G401.6 (cell line): Measurements from ENCODE around the gene SFT2D2.
"Not testable (repeated sequence)": the region's sequence is repeated elsewhere in the genome, so short reads cannot be mapped to it uniquely, and the experiment has no call there.

ENCODE experiments used
- FAIRE-seq: peaks from 2 replicates; lab custom pipeline; 2012; peaks lifted over from hg19 to GRCh38; lab: Jason Lieb, UNC

Gene SFT2D2

DNA sequence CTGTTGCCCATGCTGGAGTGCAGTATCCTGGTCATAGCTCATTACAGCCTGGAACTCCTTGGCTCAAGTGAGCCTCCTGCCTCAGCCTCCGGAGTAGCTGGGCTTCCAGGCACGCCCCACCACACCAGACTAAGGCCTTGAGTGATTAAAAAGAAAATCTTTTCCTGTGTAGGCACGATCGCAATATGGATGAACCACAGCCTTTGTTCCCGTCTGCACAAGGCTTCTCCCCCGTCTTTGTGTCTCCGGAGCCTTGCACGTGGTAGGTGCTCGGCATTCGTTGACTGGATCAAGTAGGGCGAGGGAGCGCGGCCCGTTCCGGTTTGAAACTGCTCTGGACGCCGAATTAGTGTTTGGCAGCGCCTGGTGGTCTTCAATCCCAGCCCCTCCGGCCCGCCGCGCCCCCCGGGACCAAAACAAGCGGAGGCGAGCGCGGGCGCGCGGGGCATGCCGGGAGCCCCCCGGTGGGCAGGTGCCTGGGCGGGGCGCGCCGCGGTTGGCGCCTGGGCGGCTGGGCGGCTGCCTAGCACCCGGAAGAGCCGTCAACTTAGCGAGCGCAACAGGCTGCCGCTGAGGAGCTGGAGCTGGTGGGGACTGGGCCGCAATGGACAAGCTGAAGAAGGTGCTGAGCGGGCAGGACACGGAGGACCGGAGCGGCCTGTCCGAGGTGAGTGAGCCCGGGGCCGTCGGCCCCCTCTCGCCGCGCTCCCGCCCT lies at the start of gene SFT2D2:
TSS of gene SFT2D2 (plus strand) at position 529 of the 715 bp plus-strand sequence. CDS start at position 605, 76 bp downstream.
- FAIRE-seq = no peak

DNA sequence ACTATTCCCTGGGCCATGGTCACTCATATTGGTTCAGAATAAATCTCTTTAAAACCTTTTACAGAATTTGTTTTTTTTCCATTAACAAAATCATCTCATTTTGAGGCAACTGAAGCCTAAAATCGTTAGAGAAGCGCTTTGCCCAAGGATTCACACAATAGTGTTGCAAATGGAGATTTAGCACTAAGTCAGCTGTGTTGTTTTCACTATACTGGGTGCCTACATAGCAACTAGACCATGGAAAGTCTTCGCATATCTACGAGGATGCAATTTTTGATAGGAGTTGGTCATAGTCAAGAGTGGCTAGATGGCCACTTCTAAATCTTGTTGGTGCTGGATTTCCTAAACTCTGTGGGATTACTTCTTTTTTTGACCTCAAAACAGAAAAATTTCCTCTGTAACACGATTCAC lies 47.6 kb upstream of the SFT2D2 start:
- no peak for FAIRE-seq

DNA sequence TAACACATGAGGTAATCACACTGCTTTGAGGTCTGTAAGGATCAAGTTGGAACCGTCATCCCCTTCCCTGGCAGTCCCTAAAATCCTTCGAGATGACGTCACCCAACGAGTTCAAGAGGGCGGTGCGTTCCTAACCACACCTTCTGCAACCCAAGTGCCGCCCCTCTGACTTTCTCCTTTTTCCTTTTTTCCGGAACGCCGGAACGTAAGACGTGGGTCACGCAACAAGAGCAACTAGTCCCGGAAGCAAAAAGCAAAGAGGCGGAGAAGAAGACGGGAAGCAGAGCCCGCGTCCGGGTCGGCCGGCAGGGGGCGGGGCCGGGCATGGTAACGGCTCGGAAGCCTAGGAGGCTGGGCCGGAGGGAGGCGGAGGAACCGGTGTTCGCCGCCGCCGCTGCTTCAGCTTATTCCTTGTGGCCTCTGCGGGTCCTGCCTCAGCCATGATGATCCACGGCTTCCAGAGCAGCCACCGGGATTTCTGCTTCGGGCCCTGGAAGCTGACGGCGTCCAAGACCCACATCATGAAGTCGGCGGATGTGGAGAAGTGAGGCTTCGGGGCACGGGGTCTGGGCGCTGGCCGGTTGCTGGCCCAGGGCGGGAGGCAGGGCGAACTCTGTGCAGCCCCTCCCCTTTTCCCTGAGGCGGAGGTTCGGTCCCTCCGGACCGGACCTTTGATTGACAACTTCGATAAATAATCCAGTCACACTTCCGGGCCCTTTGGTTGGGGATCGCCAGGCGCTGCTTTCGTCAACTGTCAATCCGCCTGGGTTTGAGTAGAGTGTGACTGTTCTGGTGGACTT lies 47.0 kb upstream of the SFT2D2 start, which contains the start of gene TIPRL:
TSS of gene TIPRL (plus strand) at position 325 of the 800 bp plus-strand sequence. CDS start at position 441, 116 bp downstream.
- peak; percentile 98 for FAIRE-seq

DNA sequence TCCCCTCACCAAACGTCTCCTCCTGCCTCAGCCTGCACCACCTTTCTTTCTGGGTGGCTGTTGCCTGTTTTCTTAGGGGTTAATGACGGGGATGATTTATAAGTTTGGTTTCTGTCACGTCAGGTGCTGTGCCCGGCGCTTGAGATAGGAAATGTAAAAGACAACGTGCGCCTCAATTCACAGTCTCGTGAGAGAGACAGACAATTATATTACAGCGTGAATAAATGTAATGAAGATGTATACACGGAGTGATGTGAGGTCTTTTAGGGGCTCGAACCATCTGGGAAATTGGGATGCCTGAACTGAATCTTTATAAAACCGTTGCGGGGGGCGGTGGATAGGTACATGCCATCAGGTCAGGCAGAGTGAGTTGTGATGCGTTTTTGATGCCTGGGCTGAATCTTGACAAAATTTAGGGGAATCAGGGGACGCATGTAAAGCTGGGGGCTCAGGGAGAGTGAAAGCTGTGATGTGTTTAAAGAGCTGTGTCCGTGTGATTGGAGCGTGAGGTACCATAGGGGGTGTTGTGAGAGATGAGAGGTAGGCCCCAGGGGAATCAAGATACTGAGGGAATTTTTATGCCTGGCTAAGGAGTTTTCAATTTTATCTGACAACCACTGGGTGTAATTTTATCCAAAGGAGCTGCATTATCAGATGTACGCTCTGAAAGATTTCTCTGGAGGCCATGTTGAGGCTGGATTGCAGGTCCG lies 46.2 kb upstream of the SFT2D2 start:
- no peak for FAIRE-seq

DNA sequence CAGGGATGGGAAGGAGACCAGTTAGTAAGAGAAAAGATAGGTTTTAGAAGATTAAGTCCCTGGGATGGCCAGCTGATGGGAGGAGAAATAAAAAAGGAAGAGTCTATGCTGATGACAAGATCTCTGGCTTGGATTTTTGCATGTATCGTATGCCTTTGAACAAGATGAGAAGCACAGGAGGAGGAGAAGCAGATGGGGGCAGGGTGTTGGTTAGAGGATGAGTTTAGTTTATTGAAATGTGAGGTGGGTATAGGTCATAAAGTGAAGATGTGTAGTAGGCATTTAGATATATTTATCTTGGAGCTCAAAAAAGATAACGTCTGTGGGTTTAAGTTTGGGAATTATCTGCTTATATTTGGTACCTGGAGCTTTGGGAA lies 45.7 kb upstream of the SFT2D2 start:
- FAIRE-seq = no peak

DNA sequence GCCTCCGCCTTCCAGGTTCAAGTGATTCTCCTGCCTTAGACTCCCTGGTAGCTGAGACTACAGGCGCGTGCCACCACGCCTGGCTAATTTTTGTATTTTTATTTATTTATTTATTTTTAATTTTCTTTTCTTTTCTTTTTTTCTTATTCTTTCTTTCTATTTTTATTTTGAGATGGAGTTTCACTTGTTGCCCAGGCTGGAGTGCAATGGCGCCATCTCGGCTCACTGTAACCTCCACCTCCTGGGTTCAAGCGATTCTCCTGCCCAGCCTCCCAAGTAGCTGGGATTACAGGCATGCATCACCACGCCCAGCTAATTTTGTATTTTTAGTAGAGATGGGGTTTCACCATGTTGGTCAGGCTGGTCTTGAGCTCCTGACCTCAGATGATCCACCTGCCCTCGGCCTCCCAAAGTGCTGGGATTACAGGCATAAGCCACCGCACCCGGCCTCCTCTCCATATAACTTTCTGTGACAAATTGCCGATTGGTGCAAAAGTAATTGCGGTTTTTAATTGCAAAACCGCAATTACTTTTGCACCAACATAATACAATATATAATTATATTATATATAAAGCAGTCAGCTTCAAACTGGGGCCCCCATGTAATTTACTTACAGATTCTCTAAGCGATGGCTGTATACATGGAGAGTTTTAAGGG lies 44.6 kb upstream of the SFT2D2 start:
- FAIRE-seq = not testable (repeated sequence)

DNA sequence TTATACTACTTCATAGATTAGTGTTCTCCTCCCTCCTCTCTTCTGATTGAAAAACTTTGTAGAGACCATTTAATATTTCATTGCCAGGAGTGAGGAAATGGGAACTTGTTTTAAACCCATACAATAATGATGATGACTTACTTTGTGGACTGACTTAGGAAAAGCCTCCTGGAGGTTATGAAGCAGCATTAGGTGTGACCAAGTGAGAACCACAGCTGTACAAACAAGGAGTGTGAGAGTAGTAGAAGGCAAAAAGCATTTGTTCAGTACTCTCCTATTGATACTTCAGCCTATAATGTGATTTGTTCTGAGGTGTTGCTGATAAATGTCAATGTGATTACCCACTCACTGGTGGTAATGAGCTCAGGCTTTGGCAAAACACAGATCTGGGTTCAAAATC lies 38.6 kb upstream of the SFT2D2 start:
- no peak for FAIRE-seq

DNA sequence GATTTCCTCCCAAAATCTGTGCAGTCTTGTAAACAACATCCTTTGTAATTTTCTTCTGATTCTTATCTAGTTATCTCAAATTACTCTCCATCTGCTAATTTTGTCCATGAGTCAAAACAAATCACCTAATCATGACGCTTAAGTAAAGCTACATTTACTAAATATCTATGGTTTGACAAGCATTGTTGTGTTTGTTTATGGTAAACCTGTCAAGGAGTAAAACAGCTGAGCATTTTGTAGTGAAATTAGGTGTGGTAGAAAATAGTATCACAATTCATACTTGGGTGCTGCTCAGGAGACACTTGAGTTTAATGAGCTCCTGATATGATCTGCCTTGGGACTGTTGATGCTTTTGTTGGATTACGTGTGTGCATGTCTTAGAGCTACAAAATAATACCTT lies 35.4 kb upstream of the SFT2D2 start:
- no peak for FAIRE-seq

DNA sequence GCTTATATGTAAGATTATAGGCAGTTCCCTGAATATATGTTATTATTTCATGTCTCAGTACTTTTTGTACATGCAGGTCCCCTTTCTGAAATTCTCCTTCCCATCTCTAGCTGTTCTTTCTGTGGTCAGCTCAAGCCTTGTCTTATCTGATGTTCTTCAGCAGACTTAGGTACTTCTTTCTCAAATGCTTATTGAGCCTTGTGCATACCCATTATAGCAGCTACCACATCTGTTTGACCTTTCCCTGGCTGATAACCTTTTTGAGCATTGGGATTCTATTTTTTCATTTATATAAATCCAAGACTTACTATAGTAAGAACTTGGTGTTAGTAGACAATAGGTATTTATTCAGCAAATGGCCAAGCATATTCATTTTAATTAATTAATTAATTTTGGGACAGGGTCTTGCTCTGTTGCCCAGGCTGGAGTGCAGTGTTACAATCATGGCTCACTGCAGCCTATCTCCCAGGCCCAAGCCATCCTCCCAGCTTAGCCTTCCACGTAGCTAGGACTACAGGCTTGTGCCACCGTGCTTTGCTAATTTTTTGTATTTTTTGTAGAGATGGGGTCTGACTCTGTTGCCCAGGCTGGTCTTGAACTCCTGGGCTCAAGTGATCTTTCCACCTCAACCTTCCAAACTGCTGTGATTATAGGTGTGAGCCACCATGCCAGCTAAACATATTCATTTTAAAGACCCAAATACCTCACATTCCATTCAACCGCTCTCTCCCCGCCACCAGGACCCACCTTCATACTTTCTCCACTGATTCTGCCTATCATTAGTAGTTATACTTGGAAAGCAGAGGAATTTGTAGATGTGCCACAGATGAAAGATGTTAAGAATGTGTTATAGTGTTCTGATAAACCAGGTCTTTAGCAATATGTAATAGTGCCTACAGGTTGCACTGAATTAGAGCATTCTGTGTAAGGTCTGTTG lies 30.3 kb upstream of the SFT2D2 start:
- no peak for FAIRE-seq

DNA sequence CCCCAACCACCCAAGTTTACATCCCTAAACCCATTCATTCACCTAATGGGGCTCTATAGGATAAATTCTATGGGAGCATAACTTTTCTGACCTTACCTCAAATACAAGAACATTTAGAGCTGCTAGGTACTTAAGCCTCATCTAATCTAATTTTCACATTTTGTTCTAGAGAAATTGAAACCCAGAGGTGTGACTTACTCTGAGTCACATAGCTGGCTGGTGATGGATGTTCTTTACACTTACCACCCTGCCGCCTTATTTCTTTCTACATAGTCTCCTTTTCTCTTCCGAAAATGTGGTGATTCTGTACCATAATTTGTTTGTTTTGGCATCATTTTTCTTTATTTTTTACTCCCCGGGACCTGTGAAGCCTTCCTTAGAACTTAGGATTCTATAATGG lies 26.7 kb upstream of the SFT2D2 start:
- FAIRE-seq = no peak

DNA sequence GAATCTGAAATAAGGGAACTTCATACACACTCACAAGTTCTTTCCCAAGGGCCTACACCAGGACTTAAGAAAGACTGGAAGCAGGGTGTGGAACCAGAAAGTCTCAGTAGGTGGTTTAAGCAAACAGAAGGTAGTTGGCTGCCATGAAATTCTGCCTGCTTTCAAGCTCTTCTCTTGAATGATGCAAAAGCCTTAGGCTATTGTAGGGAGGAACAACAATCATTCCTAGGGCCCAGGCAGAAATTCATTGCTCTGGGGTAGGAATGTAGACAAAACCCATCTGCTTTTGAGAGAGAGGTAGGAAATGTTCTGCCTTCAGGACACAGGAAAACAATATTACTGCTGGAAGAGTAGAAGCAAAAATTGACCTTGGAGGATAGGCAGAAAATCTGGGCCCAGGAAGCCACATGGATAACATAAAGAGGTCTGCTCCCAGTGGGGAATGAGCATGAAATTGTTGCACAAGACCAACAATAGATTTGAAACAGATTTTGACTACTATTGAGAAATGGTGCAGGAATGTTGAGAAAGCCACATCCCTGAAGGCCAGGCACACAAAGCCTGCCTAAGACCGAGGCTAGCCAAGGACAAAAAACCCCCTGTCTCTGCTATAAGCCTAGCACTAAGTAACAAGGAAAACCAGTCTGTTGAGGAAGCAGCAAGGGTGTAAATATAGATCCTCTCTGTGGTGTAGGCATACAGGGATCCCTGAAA lies 22.7 kb upstream of the SFT2D2 start:
- FAIRE-seq = no peak

DNA sequence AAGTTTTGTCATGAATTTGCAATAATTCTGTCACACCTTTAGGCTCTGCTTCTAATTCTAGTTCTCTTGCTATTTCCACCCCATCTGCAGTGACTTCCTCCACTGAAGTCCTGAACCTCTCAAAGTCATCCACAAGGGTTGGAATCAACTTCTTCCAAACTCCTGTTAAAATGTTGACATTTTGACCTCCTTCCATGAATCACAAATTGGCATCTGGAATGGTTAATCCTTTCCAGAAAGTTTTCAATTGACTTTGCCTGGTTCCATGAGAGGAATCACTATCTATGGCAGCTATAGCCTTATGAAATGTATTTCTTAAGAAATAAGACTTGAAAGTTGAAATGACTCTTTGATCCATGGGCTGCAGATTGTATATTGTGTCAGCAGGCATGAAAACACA lies 19.7 kb upstream of the SFT2D2 start:
- no peak for FAIRE-seq

DNA sequence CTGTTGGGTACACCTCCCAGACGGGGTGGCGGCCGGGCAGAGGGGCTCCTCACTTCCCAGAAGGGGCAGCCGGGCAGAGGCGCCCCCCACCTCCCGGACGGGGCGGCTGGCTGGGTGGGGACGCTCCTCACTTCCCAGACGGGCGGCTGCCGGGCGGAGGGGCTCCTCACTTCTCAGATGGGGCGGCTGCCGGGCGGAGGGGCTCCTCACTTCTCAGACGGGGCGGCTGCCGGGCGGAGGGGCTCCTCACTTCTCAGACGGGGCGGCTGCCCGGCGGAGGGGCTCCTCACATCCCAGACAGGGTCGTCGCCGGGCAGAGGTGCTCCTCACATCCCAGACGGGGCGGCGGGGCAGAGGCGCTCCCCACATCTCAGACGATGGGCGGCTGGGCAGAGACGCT lies 18.1 kb upstream of the SFT2D2 start:
- FAIRE-seq = not testable (repeated sequence)

DNA sequence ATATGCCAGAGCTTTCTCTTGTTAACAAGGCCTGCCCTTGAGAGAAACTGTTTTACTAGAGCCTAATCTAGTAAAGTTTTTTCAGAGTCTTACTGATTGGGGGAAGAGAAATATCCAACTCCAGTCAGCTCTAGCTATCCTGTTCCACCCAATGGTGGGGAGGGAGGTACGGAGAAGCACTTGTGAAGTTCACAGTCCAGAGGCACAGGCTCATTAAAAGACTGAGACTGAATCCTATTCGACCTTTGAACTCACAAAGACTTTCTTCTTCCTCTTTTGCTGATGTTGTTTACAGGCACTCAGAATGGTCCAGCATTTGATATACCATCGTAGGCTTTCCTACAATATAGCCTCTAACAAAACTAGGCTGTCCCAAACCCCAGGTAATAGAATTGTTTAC lies 15.5 kb upstream of the SFT2D2 start:
- no peak for FAIRE-seq

DNA sequence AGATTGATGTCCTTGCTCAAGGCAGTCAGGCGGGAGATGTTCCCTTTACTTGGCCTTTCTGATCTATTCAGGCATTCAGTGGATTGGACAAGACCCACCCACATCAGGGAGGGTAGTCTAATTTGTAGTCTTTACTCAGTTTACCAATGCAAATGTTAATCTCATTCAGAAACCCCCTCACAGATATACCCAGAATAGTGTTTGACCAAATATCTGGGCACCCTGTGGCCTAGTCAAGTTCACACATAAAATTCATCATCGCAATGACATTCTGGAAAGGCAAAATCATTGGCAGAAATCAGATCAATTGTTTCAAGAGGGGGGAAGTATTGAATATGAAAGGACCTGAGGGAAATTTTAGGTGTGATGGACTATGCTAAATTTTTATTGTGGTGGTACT lies 12.5 kb upstream of the SFT2D2 start:
- FAIRE-seq = no peak

DNA sequence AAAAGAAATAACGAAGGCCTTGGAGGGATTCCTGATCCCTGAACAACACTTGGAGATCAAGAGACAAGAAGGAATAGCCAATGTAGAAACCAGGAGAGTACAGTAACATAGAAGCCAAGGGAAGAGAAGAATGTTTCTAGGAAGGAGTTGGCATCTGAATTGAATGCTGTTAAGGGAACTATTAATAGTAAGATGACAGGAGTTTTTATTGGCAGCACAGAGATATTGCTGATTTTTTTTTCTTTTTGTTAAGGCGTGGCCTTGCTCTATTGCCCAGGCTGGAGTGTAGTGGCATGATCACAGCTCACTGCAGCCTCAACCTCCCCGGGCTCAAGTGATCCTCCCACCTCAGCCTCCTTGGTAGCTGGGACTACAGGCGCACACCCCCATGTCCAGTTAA lies 9.6 kb upstream of the SFT2D2 start:
- FAIRE-seq = no peak

DNA sequence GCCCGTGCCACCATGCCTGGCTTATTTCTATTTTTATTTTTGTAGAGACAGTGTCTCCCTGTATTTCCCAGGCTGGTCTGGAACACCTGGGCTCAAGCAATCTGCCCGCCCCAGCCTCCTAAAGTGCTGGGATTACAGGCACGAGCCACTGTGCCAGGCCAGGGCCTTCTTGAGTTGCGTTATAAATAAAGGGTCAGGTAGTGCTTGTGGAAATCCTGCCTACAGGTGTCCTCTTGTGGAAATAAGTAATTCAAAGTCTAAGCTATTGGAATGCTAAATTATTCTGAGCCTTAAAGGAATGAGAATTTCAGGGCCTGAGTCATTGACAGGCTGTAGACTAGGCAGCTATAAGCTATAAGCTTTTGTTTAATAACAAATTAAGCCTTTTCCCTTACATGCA lies 8.1 kb upstream of the SFT2D2 start:
- FAIRE-seq = no peak

DNA sequence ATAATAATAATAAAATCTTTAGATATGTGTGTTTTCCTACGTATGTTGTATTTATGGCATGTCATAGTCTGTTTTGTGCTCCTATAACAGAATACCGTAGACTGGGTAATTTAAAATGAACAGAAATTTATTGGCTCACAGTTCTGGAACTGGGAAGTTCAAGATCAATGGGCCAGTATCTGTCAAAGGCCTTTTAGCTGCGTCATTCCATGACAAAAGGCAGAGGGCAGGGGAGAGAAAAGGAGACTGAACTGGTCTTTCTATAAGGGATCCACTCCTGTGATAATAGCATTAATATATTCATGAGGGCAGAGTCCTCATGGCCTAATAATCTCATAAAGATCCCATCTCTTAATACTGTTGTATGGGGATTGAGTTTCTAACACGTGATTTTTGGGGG lies 7.1 kb upstream of the SFT2D2 start:
- no peak for FAIRE-seq

DNA sequence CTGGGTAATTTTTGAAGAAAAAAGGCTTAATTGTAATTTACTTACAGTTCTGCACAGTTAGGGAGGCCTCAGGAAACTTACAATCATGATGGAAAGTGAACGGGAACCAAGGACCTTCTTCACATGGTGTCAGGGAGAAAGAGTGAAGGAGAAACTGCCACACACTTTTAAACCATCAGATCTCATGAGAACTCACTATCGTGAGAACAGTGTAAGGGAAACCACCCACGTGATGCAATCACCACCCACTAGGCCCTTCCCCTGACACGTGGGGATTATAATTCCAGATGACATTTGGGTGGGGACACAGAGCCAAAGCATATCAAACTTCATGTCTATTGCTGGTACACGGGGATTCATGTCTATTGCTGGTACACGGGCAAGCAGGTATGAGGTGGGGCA lies 5.3 kb upstream of the SFT2D2 start:
- no peak for FAIRE-seq

DNA sequence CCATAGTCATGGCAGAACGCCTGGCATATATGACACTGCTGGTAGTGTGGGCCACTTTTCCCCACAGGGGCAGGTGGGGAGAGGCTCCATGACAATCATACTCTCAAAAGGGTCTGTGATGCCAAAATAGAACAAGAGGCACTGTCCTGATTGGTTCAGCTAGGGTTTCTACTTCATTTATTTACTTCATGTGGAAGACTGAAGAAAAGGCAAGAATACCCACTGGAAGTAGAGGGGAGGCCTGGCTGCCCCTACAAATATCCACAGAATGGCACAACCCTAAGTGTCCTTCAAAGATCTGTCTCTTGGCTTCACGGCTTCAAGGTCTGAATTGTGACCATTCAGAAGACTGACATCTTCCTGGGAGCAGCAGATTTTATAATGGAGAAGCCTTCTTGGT lies 4.5 kb upstream of the SFT2D2 start:
- FAIRE-seq = no peak

DNA sequence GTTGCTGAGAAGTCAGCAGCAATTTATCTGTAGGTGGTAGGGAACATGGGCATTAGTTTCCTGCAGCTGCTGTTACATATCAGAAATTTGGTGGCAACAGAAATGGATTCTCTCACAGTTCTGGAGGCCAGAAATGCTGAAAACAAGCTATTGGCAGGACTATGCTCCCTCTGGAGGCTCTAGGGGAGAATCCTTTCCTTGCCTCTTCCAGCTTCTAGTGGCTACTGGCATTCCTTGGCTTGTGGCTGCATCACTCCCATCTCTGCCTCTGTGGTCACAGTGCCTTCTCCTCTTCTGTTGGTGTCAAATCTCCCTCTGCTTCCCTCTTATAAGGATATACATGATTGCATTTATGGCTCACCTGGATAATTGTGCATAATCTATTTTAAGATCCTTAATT lies 2.5 kb upstream of the SFT2D2 start:
- no peak for FAIRE-seq
